GM18502 (cell line): Measurements from ENCODE around the gene FAM76B.

Experiments used
- ATAC-seq: cut with Tn5 transposase; IDR thresholded peaks from one replicate; pipeline ENCODE4 v1.9.1; 2021; ENCODE audit warnings: mild to moderate bottlenecking; ENCODE audit not compliant: unreplicated experiment, poor library complexity

Gene FAM76B

DNA sequence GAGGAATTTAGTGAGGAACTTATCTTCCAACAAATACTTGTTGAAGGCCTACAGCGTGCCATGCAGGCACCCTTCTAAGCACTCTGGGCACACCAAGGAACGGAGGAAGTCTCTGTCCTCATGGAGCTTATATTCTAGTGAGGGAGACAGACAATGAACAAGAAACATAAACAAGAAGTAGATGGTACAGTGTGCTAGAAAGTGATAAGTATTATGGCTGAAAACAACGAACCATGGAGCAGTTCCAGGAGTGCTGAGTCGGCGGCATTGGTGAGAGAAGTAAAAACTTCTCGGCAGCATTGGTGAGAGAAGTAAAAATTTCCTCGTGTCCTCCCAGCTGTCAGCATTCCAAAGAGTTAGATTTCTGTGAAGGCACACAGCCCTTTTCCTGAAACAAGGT is 53.2 kb downstream of the FAM76B start:
- no peak for ATAC-seq

- ATAC-seq = no peak
These were observed 55.5 kb downstream of the FAM76B start for GRCh38 chr11:95734009-95734572.

GRCh38 chr11:95732930-95733602 is 56.5 kb downstream of the FAM76B start:
- no peak for ATAC-seq

DNA sequence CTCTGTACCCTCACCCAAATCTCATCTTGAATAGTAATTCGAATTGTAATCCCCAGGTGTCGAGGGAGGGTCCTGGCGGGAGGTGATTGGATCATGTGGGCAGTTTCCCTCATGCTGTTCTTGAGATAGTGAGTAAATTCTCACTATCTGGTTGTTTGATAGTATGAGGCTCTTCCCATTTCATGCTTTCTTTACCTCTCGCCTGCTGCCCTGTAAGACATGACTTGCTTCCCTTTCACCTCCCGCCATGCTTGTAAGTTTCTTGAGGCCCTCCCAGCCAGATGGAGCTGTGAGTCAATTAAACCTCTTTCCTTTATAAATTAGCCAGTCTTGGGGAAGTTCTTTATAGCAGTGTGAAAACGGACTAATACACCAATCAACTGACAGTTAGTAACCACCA is 60.1 kb downstream of the FAM76B start:
- ATAC-seq = no peak

DNA sequence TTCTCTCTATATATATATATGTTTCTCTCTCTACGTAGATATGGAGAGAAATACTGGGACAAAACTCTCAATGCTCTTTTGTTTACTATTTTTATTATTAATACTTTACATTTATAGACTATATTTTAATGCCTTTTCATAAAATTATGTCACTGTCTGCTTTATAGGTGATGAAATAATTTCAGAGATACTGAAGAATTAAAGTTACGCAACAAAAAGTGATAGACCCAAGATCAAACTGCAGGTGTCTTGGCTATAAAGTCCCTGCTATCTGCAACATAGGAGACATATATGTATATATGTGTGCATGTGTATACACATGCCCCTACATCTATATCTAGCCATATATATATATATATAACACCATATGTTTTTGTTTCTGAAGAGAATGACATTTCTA is 60.8 kb downstream of the FAM76B start:
- ATAC-seq = no peak

- ATAC-seq = no peak
These were observed 61.5 kb downstream of the FAM76B start for GRCh38 chr11:95728094-95728493.

GRCh38 chr11:95727620-95728019 is 62.0 kb downstream of the FAM76B start:
- ATAC-seq = no peak

DNA sequence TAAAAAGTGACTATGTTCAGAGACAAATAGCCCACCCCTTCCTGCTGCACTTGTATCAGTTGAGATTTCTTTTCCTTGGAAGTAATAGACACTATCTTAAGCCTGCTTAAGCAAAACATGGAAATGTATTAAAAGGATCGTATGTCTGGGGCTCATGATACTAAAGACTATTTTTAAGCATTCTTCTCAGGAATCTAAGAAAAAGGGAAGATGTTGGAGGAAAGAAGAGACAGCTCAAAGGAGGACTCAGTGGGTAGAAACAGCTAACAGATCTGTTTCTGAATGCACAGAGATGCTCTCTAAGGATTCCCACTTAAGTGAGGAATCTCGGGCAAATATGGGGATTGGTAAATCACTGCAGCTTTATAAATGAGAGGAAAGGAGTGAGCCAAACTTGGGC is 62.5 kb downstream of the FAM76B start:
- no peak for ATAC-seq

- ATAC-seq = no peak
These were observed 64.4 kb downstream of the FAM76B start for GRCh38 chr11:95725196-95725595.

DNA sequence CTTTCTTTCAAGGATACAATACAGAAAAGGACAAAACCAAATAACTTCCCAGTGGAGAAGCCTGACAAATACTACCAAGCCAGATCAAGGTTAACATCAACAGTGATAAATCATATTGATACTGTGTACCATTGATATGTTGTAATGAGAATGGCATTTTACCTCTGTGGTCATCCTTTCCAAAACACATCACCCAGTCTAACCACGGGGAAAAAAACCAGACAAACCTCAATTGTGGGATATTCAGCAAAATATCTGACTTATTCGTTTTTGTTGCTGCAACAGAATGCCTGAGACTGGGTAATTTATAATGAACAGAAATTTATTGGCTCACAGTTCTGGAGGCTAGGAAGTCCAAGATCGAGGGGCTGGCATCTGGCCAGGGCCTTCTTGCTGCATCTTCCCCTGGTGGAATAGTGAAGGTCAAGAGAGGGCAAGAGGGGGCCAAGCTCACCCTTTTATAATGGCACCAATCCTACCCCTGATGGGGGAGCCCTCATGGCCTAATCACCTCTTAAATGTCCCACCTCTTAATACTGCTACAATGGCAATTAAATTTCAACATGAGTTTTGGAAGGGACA is 66.1 kb downstream of the FAM76B start:
- no peak for ATAC-seq

- ATAC-seq = no peak
These were observed 69.4 kb downstream of the FAM76B start for GRCh38 chr11:95720195-95720594.
